HUES6 (cell line): ENCODE measurements around the gene GJA1.
"Not testable (repeated sequence)": the region's sequence is repeated elsewhere in the genome, so short reads cannot be mapped to it uniquely, and the experiment has no call there.

ENCODE experiments used
- H3K27ac ChIP-seq: 2 replicates; pipeline ENCODE4 v1.7.0; 2013; ENCODE audit warnings: low read depth, mild to moderate bottlenecking, low read length, inconsistent platforms
- H3K27me3 ChIP-seq: 2 replicates; pipeline ENCODE4 v1.6.1; 2013; ENCODE audit warnings: low read length; ENCODE audit not compliant: control insufficient read depth, insufficient read depth
- H3K36me3 ChIP-seq: 2 replicates; pipeline ENCODE4 v1.6.1; 2013; ENCODE audit warnings: low read length; ENCODE audit not compliant: control insufficient read depth, insufficient read depth
- H3K4me1 ChIP-seq: 2 replicates; pipeline ENCODE4 v1.6.1; 2013; ENCODE audit warnings: low read length; ENCODE audit not compliant: control insufficient read depth, insufficient read depth
- H3K4me3 ChIP-seq: 2 replicates; pipeline ENCODE4 v1.5.1; 2013; ENCODE audit warnings: low read depth, low read length
- H3K9ac ChIP-seq: one replicate; pipeline ENCODE4 v1.6.1; 2013; ENCODE audit warnings: mild to moderate bottlenecking, low read length
- H3K9me3 ChIP-seq: 2 replicates; pipeline ENCODE4 v1.6.1; 2013; ENCODE audit warnings: low read depth, low read length; ENCODE audit not compliant: control insufficient read depth, insufficient read depth

GJA1 gene

GRCh38 chr6:121437851-121438651, 2.6 kb downstream of the GJA1 start:
- no peaks in the 10 kb centered on the region for H3K9me3 ChIP-seq
- H3K27me3 ChIP-seq = no peaks in the 10 kb centered on the region
- peak overlapping the region; percentile 92 for H3K27ac ChIP-seq
- peaks cover 35% of the 10 kb centered on the region for H3K36me3 ChIP-seq
- peaks cover 32% of the 10 kb centered on the region for H3K4me1 ChIP-seq
- H3K9ac ChIP-seq = peak overlapping the region; percentile 96
- H3K4me3 ChIP-seq = peak overlapping the region; percentile 89

GRCh38 chr6:121438869-121439268, 3.4 kb downstream of the GJA1 start:
- H3K27me3 ChIP-seq = no peaks in the 10 kb centered on the region
- peak overlapping the region; percentile 92; the same call in 1 of the 2 replicates for H3K27ac ChIP-seq
- H3K9ac ChIP-seq = peak overlapping the region; percentile 96
- no peaks in the 10 kb centered on the region for H3K9me3 ChIP-seq
- H3K36me3 ChIP-seq = peaks cover 43% of the 10 kb centered on the region
- peaks cover 35% of the 10 kb centered on the region for H3K4me1 ChIP-seq
- peak overlapping the region; percentile 89 for H3K4me3 ChIP-seq

- no peaks in the 10 kb centered on the region for H3K27me3 ChIP-seq
- peak overlapping the region; percentile 37 for H3K9ac ChIP-seq
- peaks cover 36% of the 10 kb centered on the region for H3K4me1 ChIP-seq
- H3K27ac ChIP-seq = no peak overlapping the region; the same call in 1 of the 2 replicates
- no peaks in the 10 kb centered on the region for H3K9me3 ChIP-seq
- peaks cover 49% of the 10 kb centered on the region for H3K36me3 ChIP-seq
- H3K4me3 ChIP-seq = peak overlapping the region; percentile 89
Observed at GRCh38 chr6:121439475-121439874, 4.0 kb downstream of the GJA1 start.

- Histone ChIP-seq H3K9ac (peak overlapping the region; percentile 58), H3K36me3 (peaks cover 54% of the 10 kb centered on the region)
Observed at GRCh38 chr6:121439926-121440325, 4.5 kb downstream of the GJA1 start.

GRCh38 chr6:121441477-121441876, 6.0 kb downstream of the GJA1 start:
- Histone ChIP-seq H3K27ac (no peak overlapping the region), H3K36me3 (peaks cover 68% of the 10 kb centered on the region), H3K9ac (no peak overlapping the region), H3K27me3 (no peaks in the 10 kb centered on the region), H3K4me3 (peak overlapping the region; percentile 26), H3K4me1 (peaks cover 33% of the 10 kb centered on the region), H3K9me3 (no peaks in the 10 kb centered on the region)

More at GRCh38 chr6:121439926-121440325, 4.5 kb downstream of the GJA1 start:
- no peaks in the 10 kb centered on the region for H3K9me3 ChIP-seq
- H3K4me1 ChIP-seq = peaks cover 36% of the 10 kb centered on the region
- peak overlapping the region; percentile 12; the same call in 1 of the 2 replicates for H3K27ac ChIP-seq
- H3K4me3 ChIP-seq = peak overlapping the region; percentile 89
- H3K27me3 ChIP-seq = no peaks in the 10 kb centered on the region

- peaks cover 36% of the 10 kb centered on the region for H3K4me1 ChIP-seq
- H3K27ac ChIP-seq = no peak overlapping the region
- no peaks in the 10 kb centered on the region for H3K27me3 ChIP-seq
- H3K36me3 ChIP-seq = peaks cover 70% of the 10 kb centered on the region
- H3K9ac ChIP-seq = no peak overlapping the region
- H3K9me3 ChIP-seq = no peaks in the 10 kb centered on the region
- peak overlapping the region; percentile 26; the same call in 1 of the 2 replicates for H3K4me3 ChIP-seq
Observed at GRCh38 chr6:121442576-121442975, 7.1 kb downstream of the GJA1 start.

GRCh38 chr6:121443971-121444541, 8.6 kb downstream of the GJA1 start:
- Histone ChIP-seq H3K36me3 (peaks cover 82% of the 10 kb centered on the region), H3K9ac (no peak overlapping the region), H3K27ac (no peak overlapping the region), H3K9me3 (no peaks in the 10 kb centered on the region), H3K4me1 (peaks cover 36% of the 10 kb centered on the region), H3K27me3 (no peaks in the 10 kb centered on the region), H3K4me3 (peak overlapping the region; percentile 26; the same call in 1 of the 2 replicates)

GRCh38 chr6:121446705-121447104, 11.3 kb downstream of the GJA1 start:
- H3K27ac ChIP-seq, H3K9ac ChIP-seq, H3K9me3 ChIP-seq, H3K27me3 ChIP-seq, H3K4me3 ChIP-seq: not testable (repeated sequence)
- peaks cover 33% of the 10 kb centered on the region for H3K4me1 ChIP-seq
- H3K36me3 ChIP-seq = peaks cover 82% of the 10 kb centered on the region

- peaks cover 72% of the 10 kb centered on the region for H3K36me3 ChIP-seq
- not testable (repeated sequence) for H3K9ac ChIP-seq, H3K9me3 ChIP-seq, H3K27ac ChIP-seq, H3K27me3 ChIP-seq, H3K4me3 ChIP-seq
- H3K4me1 ChIP-seq = peaks cover 23% of the 10 kb centered on the region
Observed at GRCh38 chr6:121447746-121448145, 12.3 kb downstream of the GJA1 start.

- not testable (repeated sequence) for H3K9ac ChIP-seq, H3K9me3 ChIP-seq, H3K27ac ChIP-seq, H3K27me3 ChIP-seq, H3K4me3 ChIP-seq
- peaks cover 64% of the 10 kb centered on the region for H3K36me3 ChIP-seq
- H3K4me1 ChIP-seq = peaks cover 16% of the 10 kb centered on the region
Observed at GRCh38 chr6:121448528-121448927, 13.1 kb downstream of the GJA1 start.

- Histone ChIP-seq H3K36me3 (peaks cover 56% of the 10 kb centered on the region), H3K4me1 (peaks cover 8% of the 10 kb centered on the region), H3K27ac (no peak overlapping the region), H3K9me3 (no peaks in the 10 kb centered on the region), H3K27me3 (no peaks in the 10 kb centered on the region), H3K9ac (no peak overlapping the region), H3K4me3 (no peak overlapping the region)
Observed at GRCh38 chr6:121449331-121449730, 13.9 kb downstream of the GJA1 start.
